ENCODE results near the gene ZSCAN32. TPM values are rescaled to one million over a fixed set of nuclear protein-coding genes. Genes with fewer than 3 reads are reported as not detected.

ZSCAN32 gene
- total and polyA plus RNA-seq, 2 of the 8 experiments (the other 6 are each of a cell fraction or from before 2014, with no cell fraction given): 13.4 to 22.0 TPM

GRCh38 chr16:3356118-3356517 is 44.7 kb downstream of the ZSCAN32 start:
- Histone ChIP-seq H4K8ac (ENCODE audit: extremely low read depth, insufficient read depth, low read length) (no peak overlapping the region), H3K9me3 (ENCODE audit: insufficient read depth in 2 of 2, low read depth in 1 of 2, low read length in 1 of 2) (peaks cover 32 to 42% of the 10 kb centered on the region in 2 experiments), H3K27ac (ENCODE audit: low read depth, low read length) (no peak overlapping the region), H2BK20ac (ENCODE audit: low read length) (no peak overlapping the region), H2AFZ (ENCODE audit: low read length) (no peak overlapping the region), H3K4ac (replicated peaks; ENCODE audit: insufficient read length, low read depth, low read length) (no peak overlapping the region), H3K23me2 (ENCODE audit: low read depth, low read length) (no peaks in the 10 kb centered on the region), H3K36me3 (ENCODE audit: control insufficient read depth in 2 of 4, insufficient read depth in 4 of 4, low read length in 3 of 4) (no peaks in the 10 kb centered on the region), H3K4me3 (ENCODE audit: extremely low read depth in 1 of 4, insufficient read depth in 2 of 4, low read depth in 3 of 4, low read length in 4 of 4) (no peak overlapping the region), H3K18ac (ENCODE audit: extremely low read depth, low read length) (no peak overlapping the region), H2BK5ac (ENCODE audit: low read depth, low read length) (no peak overlapping the region), H2BK120ac (replicated peaks; ENCODE audit: low read depth, low read length) (no peak overlapping the region), H2BK15ac (ENCODE audit: low read length) (no peak overlapping the region), H3K4me2 (ENCODE audit: insufficient read depth in 1 of 2, low read depth in 2 of 2, low read length in 2 of 2) (no peak overlapping the region), H3K56ac (replicated peaks; ENCODE audit: insufficient read length, low read depth, low read length) (no peak overlapping the region), H4K91ac (replicated peaks; ENCODE audit: insufficient read length, low read length) (no peak overlapping the region), H3K4me1 (replicated peaks in 1 of 4; ENCODE audit: control insufficient read depth in 3 of 4, insufficient read depth in 4 of 4, low read length in 3 of 4) (no peaks in the 10 kb centered on the region), H2BK12ac (ENCODE audit: low read depth, low read length) (no peak overlapping the region), H3K23ac (ENCODE audit: insufficient read length) (no peak overlapping the region), H3K79me1 (ENCODE audit: low read depth, low read length) (no peaks in the 10 kb centered on the region), H3K9ac (replicated peaks in 1 of 4; ENCODE audit: extremely low read depth in 1 of 4, low read depth in 3 of 4, low read length in 3 of 4) (no peak overlapping the region), H3K79me2 (ENCODE audit: control insufficient read depth in 1 of 2, insufficient read depth in 2 of 2, low read length in 2 of 2) (no peaks in the 10 kb centered on the region), H4K5ac (ENCODE audit: insufficient read length, low read depth, low read length) (no peak overlapping the region), H3K27me3 (replicated peaks in 1 of 4; ENCODE audit: control insufficient read depth in 3 of 4, extremely low read depth in 1 of 4, insufficient read depth in 3 of 4, low read length in 3 of 4) (peaks cover 0 to 2% (median 0%) of the 10 kb centered on the region in 4 experiments; a peak in 1 of 7 replicates), H4K20me1 (replicated peaks in 1 of 2; ENCODE audit: control insufficient read depth in 1 of 2, insufficient read depth in 2 of 2, low read length in 2 of 2) (no peaks in the 10 kb centered on the region), H3K14ac (ENCODE audit: insufficient read length) (no peak overlapping the region), H2AK5ac (ENCODE audit: low read depth, low read length) (no peak overlapping the region)
- DNase-seq (ENCODE audit: low read depth in 1 of 2, low spot score in 2 of 2) (no peak), FAIRE-seq (no peak)
- CTCF ChIA-PET (ENCODE audit: partially characterized antibody): interaction anchor here (0.7 to 1.0 kb wide), 2 partner anchors 9 to 88 kb away, joined by 3 read pairs; no protein-coding TSS in a partner anchor
- POLR2A ChIA-PET (ENCODE audit: partially characterized antibody): no interaction called here
- TF ChIP-seq EP300 (IDR thresholded peaks at IDR 0.05; ENCODE audit: borderline replicate concordance in 1 of 2, low read depth in 2 of 2, low read length in 2 of 2) (no peak), TBP (IDR thresholded peaks at IDR 0.05; ENCODE audit: low read depth, low read length) (no peak), SUZ12 (IDR thresholded peaks at IDR 0.05; ENCODE audit: low read length) (no peak), GTF2F1 (IDR thresholded peaks at IDR 0.05; ENCODE audit: borderline replicate concordance, low read depth, low read length) (no peak), CEBPB (IDR thresholded peaks at IDR 0.05; ENCODE audit: low read depth, low read length) (no peak), ATF3 (IDR thresholded peaks at IDR 0.05; ENCODE audit: insufficient read depth, low read depth, low read length) (no peak), ZNF274 (IDR thresholded peaks at IDR 0.05; ENCODE audit: borderline replicate concordance, extremely low read depth, low read length) (no peak)
- WGBS, 2 experiments (ENCODE audit: extremely low coverage in 1 of 2, insufficient coverage in 1 of 2, insufficient read length in 1 of 2, insufficient replicate concordance in 2 of 2, low coverage in 1 of 2, low lambda C conversion rate in 2 of 2, missing lambda C conversion rate in 1 of 2): 95% methylated on average over 10 of the region's 10 CpGs; no CpG with 5 or more reads in 1 of the 2 experiments

All from H1 (cell line).